NCI-H345 (cell line): ENCODE measurements around the gene COL26A1.
"Not testable (repeated sequence)": the region's sequence is repeated elsewhere in the genome, so short reads cannot be mapped to it uniquely, and the experiment has no call there.

ENCODE experiments used
- DNase-seq: peaks from one replicate; lab custom pipeline; 2025; lab: John Stamatoyannopoulos, UW

The COL26A1 gene

GRCh38 chr7:101453617-101454016 lies 90.9 kb downstream of the COL26A1 start:
- DNase-seq, result no peak

- DNase-seq, result no peak
Measured at GRCh38 chr7:101457001-101457750, 94.5 kb downstream of the COL26A1 start.

- DNase-seq, result no peak
Measured at GRCh38 chr7:101465131-101465530, 102.5 kb downstream of the COL26A1 start.

GRCh38 chr7:101465576-101466196 lies 103.0 kb downstream of the COL26A1 start:
- no peak for DNase-seq

GRCh38 chr7:101466871-101467270 lies 104.2 kb downstream of the COL26A1 start:
- no peak for DNase-seq

GRCh38 chr7:101468546-101469275 lies 106.0 kb downstream of the COL26A1 start:
- DNase-seq, result no peak

GRCh38 chr7:101470668-101471487 lies 108.2 kb downstream of the COL26A1 start:
- no peak for DNase-seq

- no peak for DNase-seq
Measured at GRCh38 chr7:101474178-101474577, 111.5 kb downstream of the COL26A1 start.

- not testable (repeated sequence) for DNase-seq
Measured at GRCh38 chr7:101475691-101476090, 113.0 kb downstream of the COL26A1 start.

GRCh38 chr7:101479217-101479616 lies 116.5 kb downstream of the COL26A1 start:
- DNase-seq, result no peak

GRCh38 chr7:101486056-101486432 lies 123.4 kb downstream of the COL26A1 start:
- DNase-seq, result not testable (repeated sequence)

- DNase-seq, result no peak
Measured at GRCh38 chr7:101486433-101487104, 123.9 kb downstream of the COL26A1 start.

GRCh38 chr7:101487105-101487458 lies 124.4 kb downstream of the COL26A1 start:
- no peak for DNase-seq

- no peak for DNase-seq
Measured at GRCh38 chr7:101487753-101488152, 125.1 kb downstream of the COL26A1 start.

- DNase-seq, result no peak
Measured at GRCh38 chr7:101488826-101489572, 126.3 kb downstream of the COL26A1 start.

- not testable (repeated sequence) for DNase-seq
Measured at GRCh38 chr7:101490439-101490838, 127.8 kb downstream of the COL26A1 start.

- DNase-seq, result not testable (repeated sequence)
Measured at GRCh38 chr7:101491442-101491841, 128.8 kb downstream of the COL26A1 start.

- no peak for DNase-seq
Measured at GRCh38 chr7:101494602-101495329, 132.1 kb downstream of the COL26A1 start.

- no peak for DNase-seq
Measured at GRCh38 chr7:101496017-101496416, 133.3 kb downstream of the COL26A1 start.

GRCh38 chr7:101501351-101501750 lies 138.7 kb downstream of the COL26A1 start:
- no peak for DNase-seq
